GM21390 (cell line): ENCODE measurements around the gene GLG1.
A peak's percentile ranks its signal among the peaks of the same experiment; 100 is the strongest.

Experiments
- ATAC-seq: cut with Tn5 transposase; IDR thresholded peaks from one replicate; pipeline ENCODE4 v1.9.1; 2021; ENCODE audit not compliant: unreplicated experiment

The GLG1 gene

DNA sequence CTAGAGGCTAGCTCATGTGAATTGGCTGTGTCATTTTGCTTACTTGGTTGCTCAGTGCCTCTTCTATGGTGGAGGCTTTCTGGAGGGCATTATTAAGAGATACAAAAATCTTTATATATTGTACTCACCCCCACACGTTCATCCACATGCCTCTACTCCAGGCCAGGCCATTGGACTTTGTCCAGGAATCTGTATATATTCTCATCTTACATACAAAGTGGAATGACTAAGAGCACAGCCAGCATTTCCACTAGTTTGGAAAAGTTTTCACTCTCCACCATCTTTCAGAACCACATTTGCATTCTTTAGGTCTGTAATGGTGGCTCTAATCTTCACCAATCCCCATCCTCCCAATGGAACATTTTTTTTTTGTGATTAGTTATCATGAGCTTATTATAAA lies 4.8 kb upstream of the GLG1 start:
- no peak for ATAC-seq

DNA sequence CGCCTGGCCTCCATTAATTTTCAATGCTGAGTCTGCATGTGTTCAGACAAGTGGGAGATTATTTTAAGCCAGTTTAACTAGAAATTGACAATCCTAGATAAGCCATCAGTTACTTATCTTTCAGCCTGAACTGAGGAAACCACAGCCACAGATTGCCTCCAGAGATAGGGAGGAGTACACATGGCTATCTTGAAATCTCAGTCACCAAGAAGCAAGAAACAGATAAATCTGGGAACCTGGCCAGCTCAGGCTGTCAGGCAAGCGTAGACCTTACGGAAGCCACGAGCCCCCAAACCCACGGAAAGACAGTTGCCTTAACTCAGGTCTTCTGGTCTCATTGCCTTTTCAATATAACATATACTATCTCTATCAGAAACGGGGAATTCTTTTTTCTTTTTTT lies 2.0 kb upstream of the GLG1 start:
- ATAC-seq: no peak

DNA sequence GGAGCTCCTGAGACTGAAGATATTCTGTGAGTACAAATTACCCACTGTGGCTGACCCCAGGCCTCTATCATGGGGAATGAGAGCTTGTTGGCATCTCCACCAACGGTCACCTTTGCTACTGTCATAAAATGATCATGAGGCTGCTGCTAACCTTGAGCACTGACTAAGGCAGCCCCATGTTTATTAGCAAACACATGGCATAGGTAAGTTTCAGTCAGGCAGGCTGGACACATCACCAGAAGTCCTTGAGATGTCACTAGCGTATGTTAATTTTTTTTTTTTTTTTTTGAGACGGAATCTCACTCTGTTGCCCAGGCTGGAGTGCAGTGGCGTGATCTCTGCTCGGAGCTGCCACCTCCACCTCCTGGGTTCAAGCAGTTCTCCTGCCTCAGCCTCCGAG lies 1.5 kb upstream of the GLG1 start:
- no peak for ATAC-seq

DNA sequence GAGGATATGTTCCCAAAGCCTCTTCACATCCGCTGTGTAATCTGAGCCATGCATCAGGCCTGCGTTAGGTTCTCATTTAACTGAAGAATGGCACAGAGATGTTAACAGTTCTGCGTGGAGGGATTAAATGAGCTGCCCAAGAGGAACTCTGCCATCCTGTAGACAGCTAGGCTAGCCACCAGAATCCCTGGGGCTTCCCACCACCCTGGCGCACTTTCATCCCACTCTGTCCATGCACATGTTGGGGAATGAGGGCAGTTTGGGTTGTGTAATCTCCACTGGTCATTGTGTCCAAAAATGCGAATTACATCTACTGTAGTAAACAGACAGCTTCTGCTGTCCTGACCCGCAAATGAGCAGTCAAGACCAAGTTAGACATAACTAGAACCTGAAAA lies 1.0 kb upstream of the GLG1 start:
- ATAC-seq: no peak

DNA sequence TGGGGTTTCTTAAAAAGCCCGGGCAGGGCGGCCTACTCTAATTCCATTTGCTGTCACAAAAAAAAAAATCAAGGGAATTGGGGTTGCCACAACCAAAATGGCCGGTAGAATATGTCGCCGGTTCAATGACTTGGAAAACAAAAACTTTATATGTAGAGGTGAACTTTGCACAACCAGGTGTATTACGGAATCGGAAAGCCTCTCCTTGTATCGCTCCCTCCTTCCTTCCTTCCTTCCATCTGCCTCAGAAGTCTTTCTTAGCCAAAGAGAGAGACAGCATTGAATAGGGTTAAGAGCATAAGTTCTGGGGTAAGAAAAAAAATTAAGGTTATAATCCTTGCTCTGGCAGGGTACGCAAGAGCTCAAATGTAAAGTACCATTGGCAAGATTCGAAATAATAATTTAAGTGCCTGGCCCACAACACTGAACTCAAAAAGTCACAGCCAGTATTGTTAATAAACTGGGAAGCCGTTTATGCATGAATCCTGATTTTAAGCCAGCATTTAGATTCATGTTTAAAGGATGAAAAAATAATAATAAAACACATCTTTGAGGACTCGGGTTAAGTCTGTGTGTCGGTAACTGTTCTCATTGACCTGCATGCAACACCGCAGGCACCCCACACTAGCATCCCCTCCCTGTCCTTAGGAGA lies 522 bp upstream of the GLG1 start:
- ATAC-seq: peak; percentile 20

DNA sequence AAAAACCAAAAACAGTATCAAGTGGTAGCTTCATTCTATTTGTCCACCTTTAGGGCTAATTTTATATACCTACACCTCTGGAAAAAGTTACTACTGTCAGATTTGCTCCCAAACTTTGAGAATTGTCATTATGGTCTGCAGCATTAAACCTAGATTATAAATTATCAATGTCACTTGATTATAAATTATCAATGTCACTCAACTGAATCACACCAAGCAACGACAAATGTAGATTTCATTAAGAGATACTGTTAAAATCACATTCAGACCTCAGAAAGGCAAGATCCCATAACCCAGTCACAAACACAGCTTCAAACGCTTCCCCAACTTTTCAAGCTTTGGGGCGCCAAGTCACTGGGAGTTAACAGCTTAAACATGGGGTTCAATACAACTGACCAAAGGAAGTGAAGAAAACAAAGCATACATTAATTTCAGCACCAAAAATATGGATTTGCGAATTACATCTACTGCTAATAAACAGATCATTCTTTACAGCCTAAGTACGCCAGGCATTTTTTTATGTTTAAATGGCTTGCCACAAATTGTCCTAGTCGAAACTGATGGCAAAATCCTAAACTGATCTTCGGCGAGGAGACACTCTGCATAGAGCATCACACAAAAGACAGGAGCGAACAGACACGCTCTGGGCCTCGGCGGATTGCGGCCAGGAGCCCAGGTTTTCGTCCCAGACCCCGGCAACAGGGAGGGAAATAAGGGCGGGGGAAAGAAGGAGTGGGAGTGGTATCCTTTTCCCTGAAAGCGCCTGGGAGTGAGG lies 981 bp downstream of the GLG1 start:
- ATAC-seq: peak; percentile 12

DNA sequence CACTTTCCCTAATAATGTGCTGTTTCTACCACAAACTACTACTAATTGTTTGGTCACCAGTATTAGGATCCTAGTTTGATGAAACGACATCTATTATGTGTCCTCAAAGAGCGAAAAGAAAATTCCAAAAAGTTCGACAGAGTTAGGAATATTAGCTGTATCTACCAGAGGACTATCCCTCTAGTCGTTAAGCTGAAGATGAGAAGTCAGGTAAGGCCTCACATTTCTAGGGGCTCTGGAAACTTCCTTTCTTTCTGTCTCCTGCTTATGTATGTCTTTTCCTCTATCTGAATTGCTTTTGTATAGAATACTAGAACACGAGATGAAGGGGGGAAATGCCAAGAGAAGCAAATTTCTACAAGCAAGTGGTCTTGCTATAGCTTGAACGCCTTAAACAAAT lies 1.6 kb downstream of the GLG1 start:
- no peak for ATAC-seq

DNA sequence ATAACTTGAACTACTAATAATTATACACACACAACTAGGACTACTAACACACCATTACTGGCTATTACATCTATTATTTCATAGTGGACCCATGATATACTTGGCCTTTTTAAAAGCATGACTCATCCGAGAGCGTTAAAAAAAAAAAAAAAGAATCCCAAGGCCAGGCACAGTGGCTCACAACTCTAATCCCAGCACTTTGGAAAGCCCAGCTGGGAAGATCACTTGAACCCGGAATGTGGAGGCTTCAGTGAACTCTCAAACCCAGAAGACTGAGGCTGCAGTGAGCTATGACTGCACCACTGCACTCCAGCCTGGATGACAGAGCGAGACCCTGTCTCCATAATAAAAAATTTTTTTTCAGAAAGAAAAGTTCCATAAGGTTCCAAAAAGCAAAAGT lies 3.1 kb downstream of the GLG1 start:
- ATAC-seq: no peak

DNA sequence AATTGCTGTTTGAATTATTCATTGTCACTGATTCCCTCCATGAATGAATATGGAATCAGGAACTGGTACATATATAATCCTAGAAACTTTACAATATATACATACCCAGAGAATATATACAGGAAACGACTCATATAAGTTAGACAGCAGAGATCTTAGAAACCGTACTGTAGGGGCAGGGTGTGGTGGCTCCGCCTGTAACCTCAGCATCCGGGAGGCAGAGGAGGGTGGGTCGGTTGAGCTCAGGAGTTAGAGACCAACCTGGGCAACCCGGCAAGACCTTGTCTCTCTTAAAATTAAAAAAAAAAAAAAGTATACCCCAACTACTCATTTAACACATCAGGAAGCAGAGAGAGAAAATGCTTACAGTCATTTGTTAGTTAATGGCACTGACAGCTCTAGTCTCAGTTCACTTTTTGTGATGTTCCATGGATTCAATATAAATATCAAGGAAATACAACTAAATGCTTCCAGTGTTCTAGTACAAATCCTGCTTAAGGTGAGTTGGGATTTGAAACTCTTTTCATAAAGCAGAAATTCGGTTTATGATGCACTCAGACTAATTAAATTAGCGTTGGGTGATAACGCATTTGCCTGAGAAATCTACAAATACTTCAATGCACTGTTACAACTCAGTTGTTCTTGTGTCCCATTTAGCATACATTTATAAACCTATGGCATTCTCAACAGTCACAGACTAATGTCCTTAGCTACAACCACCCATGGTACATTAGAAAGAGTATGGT lies 5.6 kb downstream of the GLG1 start:
- ATAC-seq: peak; percentile 75

DNA sequence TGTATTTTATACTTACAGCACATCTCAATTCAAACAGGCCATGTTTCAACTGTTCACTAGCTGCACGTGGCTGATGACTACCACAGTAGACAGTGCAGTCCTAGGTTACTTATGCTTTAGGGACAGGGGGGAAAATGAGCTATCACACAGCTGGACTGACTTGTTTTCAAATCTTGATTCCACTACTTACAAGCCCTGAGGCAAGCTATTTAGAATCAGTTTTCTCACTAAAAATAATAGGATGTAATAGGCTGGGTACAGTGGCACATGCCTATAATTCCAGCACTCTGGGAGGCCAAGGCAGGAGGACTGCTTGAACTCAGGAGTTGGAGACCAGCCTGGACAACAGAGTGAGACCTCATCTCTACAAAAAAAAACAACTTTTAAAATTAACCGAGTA lies 10.3 kb downstream of the GLG1 start:
- ATAC-seq: no peak

DNA sequence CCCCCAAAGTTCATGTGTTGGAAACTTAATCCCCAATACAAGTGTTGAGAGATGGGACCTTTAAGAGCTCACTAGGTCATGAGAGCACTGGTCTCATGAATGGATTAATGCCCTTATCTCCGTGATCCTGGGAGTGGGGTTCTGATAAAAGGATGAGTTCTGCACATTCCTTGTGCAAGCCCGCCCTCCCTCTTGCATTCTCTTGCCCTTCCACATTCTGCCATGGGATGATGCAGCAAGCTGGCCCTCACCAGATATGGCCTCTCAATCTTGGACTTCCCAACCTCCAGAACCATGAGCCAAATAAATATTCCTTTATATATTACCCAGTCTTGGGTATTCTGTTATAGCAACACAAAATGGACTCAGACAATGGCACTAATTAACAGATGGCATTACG lies 14.1 kb downstream of the GLG1 start:
- ATAC-seq: no peak

DNA sequence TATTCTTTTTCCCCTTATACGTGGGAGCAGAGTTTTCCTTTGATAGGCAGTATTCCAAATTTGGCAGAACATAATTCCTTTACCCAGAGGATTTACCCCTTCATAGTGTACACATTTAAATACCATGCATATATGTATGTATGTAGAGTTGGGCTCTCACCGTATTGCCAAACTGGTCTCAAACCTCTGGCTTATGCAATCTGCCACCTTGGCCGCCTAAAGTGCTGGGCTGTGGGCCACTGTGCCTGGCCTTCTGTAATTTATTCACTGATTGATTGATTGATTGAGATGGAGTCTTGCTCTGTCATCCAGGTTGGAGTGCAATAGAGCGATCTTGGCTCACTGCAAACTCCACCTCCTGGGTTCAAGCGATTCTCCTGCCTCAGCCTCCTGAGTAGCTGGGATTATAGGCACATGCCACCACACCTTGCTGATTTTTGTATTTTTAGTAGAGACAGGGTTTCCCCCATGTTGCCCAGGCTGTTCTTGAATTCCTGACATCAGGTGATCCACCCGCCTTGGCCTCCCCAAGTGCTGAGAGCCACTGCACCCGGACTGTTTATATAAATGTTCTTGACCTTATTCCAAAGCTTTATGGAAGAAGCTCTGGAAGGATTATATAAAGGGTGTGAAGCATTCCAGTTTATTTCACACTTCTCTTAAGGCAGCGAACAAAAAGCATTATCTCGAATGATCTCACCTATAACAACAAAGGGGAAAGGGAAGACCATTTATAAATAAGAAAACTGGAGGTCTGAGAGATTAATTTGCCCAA lies 14.9 kb downstream of the GLG1 start:
- ATAC-seq: no peak

DNA sequence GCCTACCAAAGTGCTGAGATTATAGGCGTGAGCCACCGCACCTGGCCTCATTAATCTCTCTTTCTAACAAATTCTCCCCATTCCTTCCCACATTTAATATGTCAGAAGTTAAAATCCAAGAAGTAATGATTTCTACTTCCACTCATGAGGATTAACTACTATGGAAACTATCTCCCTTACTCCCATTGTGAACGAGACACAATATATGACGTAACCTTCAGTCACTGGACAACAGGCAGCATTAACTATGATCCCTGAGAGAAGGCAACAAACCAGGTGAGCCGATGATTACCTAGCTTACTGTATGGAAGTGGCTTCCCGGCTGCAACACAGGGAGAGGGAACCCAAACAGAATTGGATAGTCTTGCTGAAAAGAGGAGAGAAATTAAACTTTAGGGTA lies 20.0 kb downstream of the GLG1 start:
- no peak for ATAC-seq

DNA sequence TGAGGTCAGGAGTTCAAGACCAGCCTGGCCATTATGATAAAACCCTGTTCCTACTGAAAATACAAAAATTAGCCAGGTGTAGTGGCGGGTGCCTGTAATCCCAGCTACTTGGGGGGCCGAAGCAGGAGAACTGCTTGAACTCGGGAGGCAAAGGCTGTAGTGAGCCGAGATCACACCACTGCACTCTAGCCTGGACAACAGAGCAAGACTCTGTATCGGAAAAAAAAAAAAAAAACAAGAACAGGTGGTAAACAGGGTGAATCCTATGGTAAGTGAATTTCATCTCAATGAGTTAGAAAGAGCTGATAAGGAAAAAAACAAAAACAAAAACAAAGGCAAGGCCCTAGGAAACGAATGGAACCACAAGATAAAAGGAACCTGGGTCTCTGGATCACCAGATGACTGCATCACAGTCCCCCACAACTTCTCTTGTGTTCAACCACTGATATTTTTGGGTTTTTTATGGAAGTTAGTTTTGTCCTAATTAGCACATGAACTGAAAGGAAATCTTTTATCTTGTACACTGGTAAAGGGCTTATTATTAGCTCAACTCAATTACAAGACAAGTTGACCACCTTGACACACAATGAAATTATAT lies 21.0 kb downstream of the GLG1 start:
- no peak for ATAC-seq

DNA sequence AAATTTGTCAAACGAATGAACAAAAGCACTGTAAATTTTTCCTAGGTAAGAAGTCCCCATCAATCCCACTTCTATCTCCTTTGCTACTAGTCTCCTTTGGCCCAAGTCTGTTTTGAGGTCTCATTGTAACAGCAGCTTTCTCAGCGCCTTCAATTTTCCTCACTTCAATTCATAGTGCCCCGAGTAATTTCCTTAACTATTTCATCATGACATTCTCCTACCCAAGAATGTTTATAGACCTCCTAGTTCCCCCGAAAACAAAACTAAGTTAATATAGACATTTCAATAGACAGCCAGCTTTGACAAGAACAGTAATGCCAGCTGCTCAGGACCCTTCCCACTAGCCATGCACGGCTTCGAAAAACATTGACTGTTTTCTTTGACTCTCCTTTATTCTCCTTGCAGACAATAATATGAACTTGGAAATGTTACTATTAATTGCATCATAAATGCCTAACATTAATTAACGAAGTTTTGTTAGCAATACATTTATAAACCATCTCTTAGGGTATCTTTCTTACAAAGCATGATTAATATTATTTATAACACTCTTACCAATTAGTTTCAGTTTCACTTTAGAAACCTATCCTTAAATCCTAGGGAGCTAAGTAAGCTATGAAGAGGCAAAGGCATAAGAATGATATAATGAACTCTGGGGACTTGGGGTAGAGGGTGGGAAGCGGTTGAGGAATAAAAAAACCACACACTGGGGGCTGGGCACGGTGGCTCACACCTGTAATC lies 22.8 kb downstream of the GLG1 start:
- no peak for ATAC-seq

DNA sequence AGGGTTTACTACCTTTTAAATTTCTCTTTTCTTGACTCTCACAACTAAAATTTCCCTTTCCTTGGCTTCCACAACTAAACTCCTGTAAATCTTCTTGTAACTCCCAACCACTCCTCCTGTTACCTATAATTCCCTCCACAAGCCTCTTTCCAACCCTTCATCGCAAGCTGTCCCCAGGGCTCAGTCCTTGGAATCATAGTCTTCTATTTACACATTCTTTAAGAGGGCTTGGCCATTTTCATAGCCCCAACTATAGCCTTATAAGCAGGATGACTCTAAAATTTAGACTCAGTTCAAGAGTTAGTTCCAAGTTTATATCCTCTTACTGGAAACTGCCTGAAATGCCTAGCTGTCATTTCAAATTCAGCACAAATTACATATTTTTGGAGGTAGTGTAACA lies 23.9 kb downstream of the GLG1 start:
- ATAC-seq: no peak

DNA sequence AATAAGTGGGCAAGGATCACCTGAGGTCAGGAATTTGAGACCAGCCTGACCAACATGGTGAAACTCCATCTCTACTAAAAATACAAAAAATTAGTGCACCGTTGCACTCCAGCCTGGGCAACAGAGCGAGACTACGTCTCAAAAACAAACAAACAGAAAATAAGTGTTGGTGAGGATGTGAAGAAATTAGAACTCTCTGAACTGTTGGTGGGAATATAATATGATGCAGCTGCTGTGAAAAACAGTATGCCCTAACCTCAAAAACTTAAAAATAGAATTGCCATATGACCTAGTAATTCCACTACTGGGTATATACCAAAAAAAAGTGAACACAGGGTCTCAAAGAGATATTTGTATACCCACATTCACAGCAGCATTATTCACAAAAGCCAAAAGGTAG lies 26.1 kb downstream of the GLG1 start:
- ATAC-seq: peak; percentile 68

DNA sequence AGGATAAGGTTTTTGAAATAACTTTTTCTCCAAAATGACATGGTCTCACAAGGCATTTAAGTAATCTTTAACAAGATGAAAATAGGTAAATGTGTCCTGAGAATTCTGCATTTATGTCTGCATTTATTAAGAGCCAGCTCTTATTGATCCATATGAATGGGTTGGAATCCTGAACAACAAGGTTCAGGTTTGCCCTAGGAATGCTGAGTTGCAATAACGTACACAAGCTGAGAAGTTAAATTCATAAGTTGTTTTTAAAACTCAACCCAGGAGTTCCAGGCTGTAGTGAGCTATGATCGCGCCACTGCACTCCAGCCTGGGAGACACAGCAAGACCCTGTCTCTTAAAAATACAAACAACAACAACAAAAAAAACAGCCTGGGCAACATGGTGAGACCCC lies 28.1 kb downstream of the GLG1 start:
- ATAC-seq: no peak

DNA sequence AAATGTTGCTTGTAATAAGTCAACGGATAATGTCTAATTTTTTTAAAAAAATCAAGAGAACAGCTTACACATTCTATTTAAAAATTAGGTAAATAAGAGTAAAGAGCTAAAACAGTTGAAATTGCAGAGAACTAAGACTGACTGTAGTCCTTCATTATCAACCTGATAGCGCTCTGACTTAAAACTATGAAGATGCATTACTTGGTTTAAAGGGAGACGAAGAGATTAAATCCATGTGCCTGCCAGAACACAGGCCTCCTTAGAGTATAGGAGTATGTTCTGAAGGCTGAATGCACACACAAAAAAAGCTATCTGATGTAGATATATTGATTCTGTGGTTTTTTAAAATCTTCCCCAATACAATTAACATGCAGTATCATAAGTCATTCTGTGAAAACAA lies 28.5 kb downstream of the GLG1 start:
- ATAC-seq: no peak

DNA sequence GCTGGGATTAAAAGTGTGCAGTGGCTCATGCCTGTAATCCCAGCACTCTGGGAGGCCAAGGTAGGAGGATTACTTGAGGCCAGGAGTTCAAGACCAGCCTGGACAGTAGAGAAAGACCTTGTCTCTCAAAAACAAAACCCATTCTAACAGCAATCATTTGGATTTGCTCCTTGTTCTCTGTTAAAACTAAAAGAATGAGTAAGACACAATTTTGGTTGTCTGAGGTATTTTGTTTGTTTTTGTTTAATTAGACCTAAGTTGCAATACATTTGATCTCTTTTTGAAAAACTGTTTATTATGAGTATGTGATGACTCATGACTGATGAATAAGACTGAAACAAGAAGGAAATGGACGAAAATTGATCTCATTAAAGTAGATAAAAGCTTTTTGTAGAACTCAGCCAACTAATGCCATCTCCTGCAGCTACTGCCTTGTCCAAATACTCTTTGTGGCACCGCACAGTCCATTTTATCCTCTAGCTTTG lies 29.0 kb downstream of the GLG1 start:
- ATAC-seq: no peak
